NCI-H2227 (cell line): ENCODE results near the gene GSG1L2.

Source experiments
- DNase-seq: peaks from one replicate; lab custom pipeline; 2025; ENCODE audit not compliant: unreplicated experiment; lab: John Stamatoyannopoulos, UW

GSG1L2 gene

GRCh38 chr17:9821921-9822320 is at the start of gene GSG1L2:
Gene GSG1L2, minus strand, starts transcription at chr17:9822079. Its CDS starts 8 bp downstream, at chr17:9822071.
- no peak for DNase-seq

GRCh38 chr17:9868552-9868951 is 46.7 kb upstream of the GSG1L2 start:
- DNase-seq, result no peak

GRCh38 chr17:9865586-9865985 is 43.7 kb upstream of the GSG1L2 start:
- DNase-seq, result no peak

GRCh38 chr17:9862949-9863348 is 41.1 kb upstream of the GSG1L2 start:
- no peak for DNase-seq

GRCh38 chr17:9862220-9862619 is 40.3 kb upstream of the GSG1L2 start:
- DNase-seq, result no peak

- DNase-seq, result no peak
Measured at GRCh38 chr17:9860851-9861250, 39.0 kb upstream of the GSG1L2 start.

GRCh38 chr17:9859781-9860180 is 37.9 kb upstream of the GSG1L2 start:
- no peak for DNase-seq

GRCh38 chr17:9855036-9855435 is 33.2 kb upstream of the GSG1L2 start:
- DNase-seq, result no peak

- no peak for DNase-seq
Measured at GRCh38 chr17:9854255-9854654, 32.4 kb upstream of the GSG1L2 start.

GRCh38 chr17:9850151-9850550 is 28.3 kb upstream of the GSG1L2 start:
- DNase-seq, result no peak

- no peak for DNase-seq
Measured at GRCh38 chr17:9845306-9845705, 23.4 kb upstream of the GSG1L2 start.

GRCh38 chr17:9844153-9844552 is 22.3 kb upstream of the GSG1L2 start:
- no peak for DNase-seq

GRCh38 chr17:9843152-9844010 is 21.5 kb upstream of the GSG1L2 start:
- DNase-seq, result no peak

GRCh38 chr17:9842057-9842758 is 20.3 kb upstream of the GSG1L2 start:
- DNase-seq, result no peak

GRCh38 chr17:9839433-9839832 is 17.6 kb upstream of the GSG1L2 start:
- no peak for DNase-seq

GRCh38 chr17:9837551-9838471 is 15.9 kb upstream of the GSG1L2 start:
- DNase-seq, result no peak

GRCh38 chr17:9833922-9834321 is 12.0 kb upstream of the GSG1L2 start:
- DNase-seq, result no peak

GRCh38 chr17:9830711-9831110 is 8.8 kb upstream of the GSG1L2 start:
- no peak for DNase-seq

GRCh38 chr17:9829343-9829742 is 7.5 kb upstream of the GSG1L2 start:
- DNase-seq, result no peak

GRCh38 chr17:9828296-9829295 is 6.7 kb upstream of the GSG1L2 start:
- DNase-seq, result no peak
